GM19455 (cell line): Measurements from ENCODE around the gene SLC24A3.

Experiments
- ATAC-seq: cut with Tn5 transposase; IDR thresholded peaks from one replicate; pipeline ENCODE4 v1.9.1; 2021; ENCODE audit not compliant: unreplicated experiment

SLC24A3 gene

GRCh38 chr20:19212469-19212815, at the start of gene SLC24A3:
Gene SLC24A3 (plus strand): TSS chr20:19212642.
- no peak for ATAC-seq

GRCh38 chr20:19170148-19170547, 42.3 kb upstream of the SLC24A3 start:
- ATAC-seq = no peak

GRCh38 chr20:19172637-19173036, 39.8 kb upstream of the SLC24A3 start:
- ATAC-seq = no peak

GRCh38 chr20:19176470-19177052, 35.9 kb upstream of the SLC24A3 start:
- ATAC-seq = no peak

- no peak for ATAC-seq
Measured at GRCh38 chr20:19181552-19181951, 30.9 kb upstream of the SLC24A3 start.

GRCh38 chr20:19185083-19185482, 27.4 kb upstream of the SLC24A3 start:
- no peak for ATAC-seq

GRCh38 chr20:19193349-19193748, 19.1 kb upstream of the SLC24A3 start:
- no peak for ATAC-seq

GRCh38 chr20:19205981-19206396, 6.5 kb upstream of the SLC24A3 start:
- ATAC-seq = no peak

GRCh38 chr20:19207541-19207940, 4.9 kb upstream of the SLC24A3 start:
- no peak for ATAC-seq

GRCh38 chr20:19210391-19211155, 1.9 kb upstream of the SLC24A3 start:
- ATAC-seq = no peak

GRCh38 chr20:19211252-19211651, 1.2 kb upstream of the SLC24A3 start:
- ATAC-seq = no peak

- ATAC-seq = no peak
Measured at GRCh38 chr20:19211661-19212468, 577 bp upstream of the SLC24A3 start.

GRCh38 chr20:19212821-19213502, 520 bp downstream of the SLC24A3 start:
- ATAC-seq = peak; percentile 66

GRCh38 chr20:19213946-19214490, 1.6 kb downstream of the SLC24A3 start:
- no peak for ATAC-seq

GRCh38 chr20:19218411-19218810, 6.0 kb downstream of the SLC24A3 start:
- ATAC-seq = no peak

- ATAC-seq = no peak
Measured at GRCh38 chr20:19222520-19223040, 10.1 kb downstream of the SLC24A3 start.

- no peak for ATAC-seq
Measured at GRCh38 chr20:19223640-19224039, 11.2 kb downstream of the SLC24A3 start.

- ATAC-seq = no peak
Measured at GRCh38 chr20:19231359-19232035, 19.1 kb downstream of the SLC24A3 start.

GRCh38 chr20:19232997-19233794, 20.8 kb downstream of the SLC24A3 start:
- ATAC-seq = no peak
